Esophagus muscularis mucosa (tissue), 3 donors: Measurements from ENCODE around the gene BRD3.

Experiments used
- EP300 ChIP-seq: sonication (generic); formaldehyde crosslinking; IDR thresholded peaks from one replicate; pipeline ENCODE4 v1.6.1; 2017; ENCODE audit warnings: antibody characterized with exemption
- TF ChIP-seq, protein P1 (sequence below), 3 experiments: fragments of 200-600 bp in 2 of 3; fragments of 450-650 bp in 1 of 3; sonication (generic) in 2 of 3; IDR thresholded peaks; one replicate each; pipeline ENCODE4 v1.5.1; 2017 to 2019; ENCODE audit warnings: antibody characterized with exemption in 3 of 3, mild to moderate bottlenecking in 2 of 3, moderate library complexity in 1 of 3

DNA sequence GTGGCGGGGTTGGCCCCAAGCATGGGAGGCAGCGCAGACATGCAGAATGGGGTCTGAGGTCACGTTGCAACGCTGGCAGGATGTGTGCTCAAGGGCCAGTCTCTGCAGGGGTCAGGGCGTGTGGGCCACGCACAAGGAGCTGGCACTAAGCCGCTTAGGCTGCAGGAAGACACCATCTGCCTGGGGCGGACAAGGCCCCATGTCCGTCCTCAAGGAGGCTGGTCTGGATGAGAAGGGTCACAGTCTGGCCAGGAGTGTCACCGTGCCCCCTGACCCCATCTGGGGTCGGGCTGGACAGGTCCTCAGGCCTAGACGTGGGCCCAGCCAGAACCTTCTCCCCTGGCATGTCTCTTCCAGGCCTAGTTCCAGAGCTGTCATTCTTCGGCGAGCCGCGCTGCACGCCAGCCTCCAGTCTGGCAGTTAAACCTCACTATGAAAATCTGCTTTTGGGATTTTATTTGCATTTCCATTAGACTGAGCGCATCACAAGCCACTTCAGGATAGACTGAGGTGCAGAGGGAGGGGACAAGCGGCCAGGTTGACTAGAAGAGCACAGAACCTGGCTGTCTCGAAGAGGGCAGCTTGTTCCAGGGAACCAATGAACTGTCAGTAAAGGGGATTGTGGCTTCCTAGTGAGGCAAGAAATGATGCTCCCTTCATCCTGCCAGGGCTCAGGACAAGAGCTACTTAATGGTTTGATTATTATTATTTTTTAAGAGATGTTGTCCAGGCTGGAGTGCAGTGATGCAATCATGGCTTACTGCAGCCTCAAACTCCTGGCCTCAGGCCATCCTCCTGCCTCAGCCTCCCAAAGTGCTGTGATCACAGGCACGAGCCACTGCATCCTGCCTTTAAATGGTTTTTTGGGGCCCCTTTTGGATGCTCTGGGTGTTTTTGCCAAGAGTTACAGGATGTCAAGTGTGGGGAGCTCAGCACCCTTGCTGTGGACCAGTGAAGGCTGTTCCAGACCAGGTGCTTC is 38.3 kb downstream of the BRD3 start:
- TF ChIP-seq, protein P1, sequence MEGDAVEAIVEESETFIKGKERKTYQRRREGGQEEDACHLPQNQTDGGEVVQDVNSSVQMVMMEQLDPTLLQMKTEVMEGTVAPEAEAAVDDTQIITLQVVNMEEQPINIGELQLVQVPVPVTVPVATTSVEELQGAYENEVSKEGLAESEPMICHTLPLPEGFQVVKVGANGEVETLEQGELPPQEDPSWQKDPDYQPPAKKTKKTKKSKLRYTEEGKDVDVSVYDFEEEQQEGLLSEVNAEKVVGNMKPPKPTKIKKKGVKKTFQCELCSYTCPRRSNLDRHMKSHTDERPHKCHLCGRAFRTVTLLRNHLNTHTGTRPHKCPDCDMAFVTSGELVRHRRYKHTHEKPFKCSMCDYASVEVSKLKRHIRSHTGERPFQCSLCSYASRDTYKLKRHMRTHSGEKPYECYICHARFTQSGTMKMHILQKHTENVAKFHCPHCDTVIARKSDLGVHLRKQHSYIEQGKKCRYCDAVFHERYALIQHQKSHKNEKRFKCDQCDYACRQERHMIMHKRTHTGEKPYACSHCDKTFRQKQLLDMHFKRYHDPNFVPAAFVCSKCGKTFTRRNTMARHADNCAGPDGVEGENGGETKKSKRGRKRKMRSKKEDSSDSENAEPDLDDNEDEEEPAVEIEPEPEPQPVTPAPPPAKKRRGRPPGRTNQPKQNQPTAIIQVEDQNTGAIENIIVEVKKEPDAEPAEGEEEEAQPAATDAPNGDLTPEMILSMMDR (IDR thresholded peaks at IDR 0.05): no peak
- TF ChIP-seq EP300: no peak
